MCF 10A (cell line): ENCODE results near the gene SLC66A1. TPM values are rescaled to one million over a fixed set of nuclear protein-coding genes. Genes with fewer than 3 reads are reported as not detected.

ENCODE experiments used
- BruUV-seq: library from RNA; stranded (reverse); fragments of 400-500 nt; replicated peaks from 2 replicates; lab custom pipeline; 2021; lab: Mats Ljungman, UMichigan
- CTCF ChIA-PET: fragments of 300-600 bp; sonication (Branson Sonifier 250); formaldehyde crosslinking; extraction: SDS; loops from one replicate; lab custom pipeline; 2021; ENCODE audit warnings: antibody characterized with exemption, inconsistent platforms; lab: Yijun Ruan, JAX
- POLR2A ChIA-PET: fragments of 300-600, 350-650 bp; sonication (Branson Sonifier 250); formaldehyde crosslinking; extraction: SDS; loops from one replicate; lab custom pipeline; 2020; ENCODE audit warnings: antibody characterized with exemption, inconsistent platforms; lab: Yijun Ruan, JAX
- DNase-seq: peaks from one replicate; pipeline ENCODE4 v3.0.0-alpha.2; 2018; ENCODE audit not compliant: unreplicated experiment
- H3K27ac Mint-ChIP-seq: one replicate; pipeline ENCODE4 v1.8.0; 2022; ENCODE audit warnings: mild to moderate bottlenecking, low read depth, mixed read lengths; ENCODE audit not compliant: unreplicated experiment
- H3K27me3 Mint-ChIP-seq: one replicate; pipeline ENCODE4 v1.8.0; 2022; ENCODE audit warnings: mixed read lengths; ENCODE audit not compliant: insufficient read depth, unreplicated experiment
- H3K36me3 Mint-ChIP-seq: one replicate; pipeline ENCODE4 v1.8.0; 2022; ENCODE audit warnings: mild to moderate bottlenecking, moderate library complexity, mixed read lengths; ENCODE audit not compliant: insufficient read depth, unreplicated experiment
- H3K4me1 Mint-ChIP-seq: one replicate; pipeline ENCODE4 v1.8.0; 2022; ENCODE audit warnings: mixed read lengths; ENCODE audit not compliant: insufficient read depth, unreplicated experiment
- H3K4me3 Mint-ChIP-seq: one replicate; pipeline ENCODE4 v1.8.0; 2022; ENCODE audit warnings: mild to moderate bottlenecking, moderate library complexity, mixed read lengths; ENCODE audit not compliant: unreplicated experiment
- H3K9me3 Mint-ChIP-seq: one replicate; pipeline ENCODE4 v1.8.0; 2022; ENCODE audit warnings: mixed read lengths; ENCODE audit not compliant: unreplicated experiment
- CTCF ChIP-seq: fragments of 200-600 bp; IDR thresholded peaks from one replicate; pipeline ENCODE4 v1.8.0; 2022; ENCODE audit warnings: antibody characterized with exemption, mild to moderate bottlenecking; ENCODE audit not compliant: unreplicated experiment
- intact Hi-C: fragments of 100-400 bp; cut with micrococcal nuclease; formaldehyde crosslinking; loops from 2 replicates; pipeline ENCODE4 v1.14.1; 2022
- total RNA-seq: library from RNA; stranded (reverse); gene quantifications from 2 replicates; pipeline ENCODE4 v1.2.3, GENCODE V29; 2022

The SLC66A1 gene
- total RNA-seq, 1 experiment from 2014 or later, result 16.2 TPM

- H3K27ac Mint-ChIP-seq, result peak overlapping the region; percentile 27
Observed at GRCh38 chr1:19363536-19364152, 51.5 kb downstream of the SLC66A1 start.

GRCh38 chr1:19365721-19366120, 53.6 kb downstream of the SLC66A1 start:
- BruUV-seq, result no TSS peak
- H3K27me3 Mint-ChIP-seq, result no peaks in the 10 kb centered on the region
- no peak for DNase-seq
- H3K4me3 Mint-ChIP-seq, result no peak overlapping the region
- peaks cover 8% of the 10 kb centered on the region for H3K4me1 Mint-ChIP-seq
- no peaks in the 10 kb centered on the region for H3K9me3 Mint-ChIP-seq
- intact Hi-C loops, result no loop called here
- ChIA-PET POLR2A (interaction anchor here (1.1 kb wide), 1 partner anchor 14 kb away, joined by 3 read pairs; no protein-coding TSS in a partner anchor), CTCF (no interaction called here)
- H3K27ac Mint-ChIP-seq, result peak overlapping the region; percentile 35
- H3K36me3 Mint-ChIP-seq, result peaks cover 19% of the 10 kb centered on the region
- no peak for TF ChIP-seq CTCF

More at GRCh38 chr1:19363536-19364152, 51.5 kb downstream of the SLC66A1 start:
- ChIA-PET POLR2A (interaction anchor here (0.9 to 1.0 kb wide), 2 partner anchors 25 to 52 kb away, joined by 4 to 5 read pairs; partner anchors contain the start of genes AKR7A2 and SLC66A1), CTCF (interaction anchor here (0.6 to 1.7 kb wide), 6 partner anchors 10 to 218 kb away, joined by 3 to 5 read pairs (median 4); no protein-coding TSS in a partner anchor)
- BruUV-seq, result no TSS peak
- DNase-seq, result no peak
- peaks cover 8% of the 10 kb centered on the region for H3K4me1 Mint-ChIP-seq
- peaks cover 18% of the 10 kb centered on the region for H3K36me3 Mint-ChIP-seq
- no peak overlapping the region for H3K4me3 Mint-ChIP-seq
- TF ChIP-seq CTCF, result no peak
- H3K9me3 Mint-ChIP-seq, result no peaks in the 10 kb centered on the region
- H3K27me3 Mint-ChIP-seq, result no peaks in the 10 kb centered on the region
- intact Hi-C loops, result no loop called here

GRCh38 chr1:19366599-19367536, 54.7 kb downstream of the SLC66A1 start:
- POLR2A ChIA-PET, result no interaction called here
- CTCF ChIA-PET, result interaction anchor here (0.6 kb wide), 2 partner anchors 8 to 231 kb away, joined by 3 read pairs; no protein-coding TSS in a partner anchor
- no TSS peak for BruUV-seq
- Mint-ChIP-seq H3K36me3 (peaks cover 19% of the 10 kb centered on the region), H3K9me3 (no peaks in the 10 kb centered on the region), H3K4me1 (no peaks in the 10 kb centered on the region), H3K27me3 (no peaks in the 10 kb centered on the region), H3K27ac (no peak overlapping the region), H3K4me3 (no peak overlapping the region)
- DNase-seq, result no peak
- intact Hi-C loops, result no loop called here
- no peak for TF ChIP-seq CTCF
